A204.1 (cell line): ENCODE results near the gene SEL1L.
"Not testable (repeated sequence)": the region's sequence is repeated elsewhere in the genome, so short reads cannot be mapped to it uniquely, and the experiment has no call there.

Experiments
- FAIRE-seq: peaks from 2 replicates; lab custom pipeline; 2012; peaks lifted over from hg19 to GRCh38; lab: Jason Lieb, UNC

Gene SEL1L

DNA sequence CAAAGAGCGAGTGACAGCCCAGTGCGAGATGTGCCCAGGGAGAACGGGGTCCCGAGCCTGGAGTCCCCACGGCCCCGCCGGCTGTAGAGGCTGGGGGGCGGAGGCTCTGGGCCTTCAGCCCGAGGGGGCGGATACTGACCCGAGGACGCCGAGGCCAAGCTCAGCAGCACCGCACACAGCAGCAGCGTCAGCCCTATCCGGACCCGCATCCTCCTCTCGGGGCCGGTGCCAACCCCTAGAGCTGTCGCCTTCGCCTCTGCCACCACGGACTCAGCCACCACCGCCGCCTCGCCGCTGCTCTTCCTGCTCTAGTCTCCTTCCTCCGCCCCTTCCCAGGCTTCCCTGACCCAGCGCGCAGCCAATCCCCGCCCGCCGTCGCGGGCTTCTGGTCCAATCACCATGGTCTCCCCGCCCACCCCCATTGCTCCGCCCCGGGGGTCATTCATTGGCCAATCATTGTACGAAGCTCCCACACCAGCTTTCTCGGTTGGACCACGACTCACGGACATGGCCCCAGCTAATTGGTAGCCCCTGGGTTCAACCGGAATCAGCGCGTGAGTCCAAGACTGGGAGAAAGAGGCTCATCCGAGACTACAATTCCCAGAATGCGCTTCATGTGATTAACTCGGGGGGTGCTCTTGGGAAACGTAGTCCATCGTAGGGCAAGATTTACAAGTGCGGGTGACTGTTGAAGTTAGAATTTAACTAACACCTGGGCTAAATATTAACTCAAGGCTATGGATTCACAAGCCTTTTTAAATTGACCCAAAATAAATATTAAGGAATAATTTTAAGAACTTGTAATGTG, at the start of gene SEL1L:
SEL1L (minus strand) TSS at position 318 of the 808 bp plus-strand sequence; CDS start at position 209, 109 bp downstream.
- peak; percentile 99 for FAIRE-seq

DNA sequence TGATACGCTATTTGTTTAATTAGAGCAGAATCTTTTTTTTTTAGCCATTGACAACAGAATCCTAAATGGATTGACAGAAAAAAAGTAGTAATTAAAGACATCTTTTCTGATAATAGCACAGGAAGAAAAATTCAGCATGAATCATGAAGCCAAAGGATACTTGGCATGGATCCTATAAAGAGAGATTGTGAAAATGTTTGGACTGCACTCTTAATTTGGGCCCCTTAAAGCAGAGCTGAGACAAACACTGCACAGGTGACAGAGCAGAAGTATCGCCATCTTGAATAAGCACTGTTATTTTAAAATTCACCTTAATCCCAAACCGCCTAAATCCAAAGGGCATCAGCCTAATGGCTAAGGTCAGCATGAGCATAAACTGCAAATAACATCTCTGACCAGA, 48.8 kb upstream of the SEL1L start:
- FAIRE-seq = no peak

GRCh38 chr14:81579115-81579514, 45.5 kb upstream of the SEL1L start:
- FAIRE-seq = no peak

GRCh38 chr14:81571437-81571836, 37.8 kb upstream of the SEL1L start:
- no peak for FAIRE-seq

DNA sequence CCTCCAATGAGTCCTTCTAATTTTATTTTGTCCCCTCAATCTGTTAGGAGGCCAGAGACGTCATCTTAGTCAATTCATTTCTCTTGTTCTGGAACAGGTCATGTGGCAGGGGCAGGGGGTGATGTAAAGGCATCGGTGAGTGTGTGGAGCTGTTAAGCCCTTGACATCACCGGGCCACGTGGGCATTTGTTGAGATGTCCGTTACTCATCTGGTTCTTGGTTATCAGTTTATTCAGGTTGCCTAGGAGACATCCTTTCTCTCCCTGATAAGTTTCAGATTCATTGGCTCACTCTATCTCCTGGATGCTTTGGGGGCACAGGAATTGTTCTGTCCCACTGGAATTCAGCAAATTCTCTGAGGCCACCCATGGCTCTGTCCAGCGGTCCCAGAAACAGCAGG, 33.6 kb upstream of the SEL1L start:
- no peak for FAIRE-seq

DNA sequence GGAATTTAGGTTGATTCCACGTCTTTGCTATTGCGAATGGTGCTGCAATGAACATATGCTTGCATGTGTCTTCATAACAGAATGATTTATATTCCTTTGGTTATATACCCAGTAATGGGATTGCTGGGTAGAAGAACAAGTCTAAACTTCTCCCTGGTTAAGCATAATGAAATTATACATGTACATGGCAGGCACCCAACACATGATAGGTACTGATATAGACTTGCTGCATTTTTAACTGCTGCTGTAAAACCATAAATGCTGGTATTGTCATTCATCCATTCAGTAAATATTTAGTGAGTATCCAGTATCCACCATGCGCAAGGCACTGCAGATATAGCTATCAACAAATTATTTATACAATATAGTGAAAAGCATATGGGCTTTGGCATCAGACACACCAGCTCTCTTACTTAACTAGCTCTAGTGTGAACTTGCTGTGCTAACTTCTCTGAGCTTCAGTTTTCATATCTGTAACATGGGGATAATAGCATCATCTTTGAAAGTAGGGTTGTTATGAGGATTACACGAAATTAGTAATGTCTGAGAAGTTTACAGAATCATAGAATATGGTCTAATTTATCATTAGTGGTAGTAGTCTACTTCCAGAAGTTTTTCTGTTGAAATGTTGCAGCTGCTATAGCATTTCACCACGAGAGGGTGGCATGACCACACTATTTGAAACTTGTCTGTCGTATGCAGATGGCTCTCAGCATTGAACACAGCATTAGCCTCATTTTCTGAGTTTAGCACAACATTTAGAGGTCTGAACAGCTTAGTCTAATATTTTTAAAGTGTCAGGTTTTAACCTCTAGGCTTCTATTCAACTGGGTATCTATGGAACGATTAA, 32.0 kb upstream of the SEL1L start:
- peak; percentile 56 for FAIRE-seq

- FAIRE-seq = no peak
Measured at GRCh38 chr14:81562818-81563217, 29.2 kb upstream of the SEL1L start.

DNA sequence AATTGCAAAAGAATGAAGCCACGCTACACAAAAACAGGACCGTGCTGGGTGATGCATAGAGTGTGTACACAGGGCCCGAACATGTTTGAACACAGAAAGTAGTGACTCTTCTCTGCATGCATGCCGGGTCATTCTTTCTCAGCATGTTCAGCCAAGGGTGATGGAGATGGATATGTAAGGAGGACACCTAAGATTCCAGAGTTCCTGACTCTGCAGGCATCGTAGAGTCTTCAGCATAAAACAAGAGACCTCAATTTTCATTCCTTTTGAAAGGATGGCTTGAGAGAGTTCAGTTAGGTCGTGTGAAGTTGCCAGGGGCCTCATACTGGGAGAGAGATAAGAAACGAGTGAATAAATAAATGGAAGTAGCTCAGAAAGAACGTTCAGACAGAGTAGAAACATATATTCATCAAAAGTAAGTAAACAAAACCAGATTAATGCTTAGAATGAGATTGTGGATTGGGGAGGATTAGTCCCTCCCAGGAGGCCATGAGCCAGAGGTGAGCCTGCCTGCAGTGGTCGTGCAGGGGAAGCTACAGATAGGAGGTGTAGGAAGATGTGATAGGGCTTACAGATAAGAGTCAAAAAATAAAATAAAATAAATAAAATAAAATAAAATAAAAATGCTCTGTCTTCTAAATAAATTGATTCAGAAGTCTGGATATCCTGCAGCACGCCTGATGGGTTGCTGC, 27.6 kb upstream of the SEL1L start:
- no peak for FAIRE-seq

GRCh38 chr14:81559385-81559784, 25.7 kb upstream of the SEL1L start:
- FAIRE-seq = no peak

DNA sequence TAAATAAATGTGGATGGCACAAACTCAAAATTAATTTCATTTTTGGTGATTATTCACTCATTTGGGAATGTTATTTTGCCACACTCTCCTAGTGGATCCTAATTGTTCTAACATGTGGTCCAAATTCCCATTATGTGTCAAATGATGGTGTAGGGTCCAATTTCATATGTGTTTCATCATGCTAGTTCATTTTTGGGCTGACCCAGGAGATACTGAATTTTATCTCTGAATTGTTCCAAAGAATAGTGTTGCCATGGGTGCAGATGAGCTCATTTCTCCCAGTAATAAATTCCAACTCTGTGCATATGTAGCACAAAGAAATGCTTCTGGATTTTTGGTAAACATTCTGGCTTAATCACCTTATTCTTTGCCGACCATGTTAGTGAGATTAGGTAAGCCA, 23.5 kb upstream of the SEL1L start:
- no peak for FAIRE-seq

DNA sequence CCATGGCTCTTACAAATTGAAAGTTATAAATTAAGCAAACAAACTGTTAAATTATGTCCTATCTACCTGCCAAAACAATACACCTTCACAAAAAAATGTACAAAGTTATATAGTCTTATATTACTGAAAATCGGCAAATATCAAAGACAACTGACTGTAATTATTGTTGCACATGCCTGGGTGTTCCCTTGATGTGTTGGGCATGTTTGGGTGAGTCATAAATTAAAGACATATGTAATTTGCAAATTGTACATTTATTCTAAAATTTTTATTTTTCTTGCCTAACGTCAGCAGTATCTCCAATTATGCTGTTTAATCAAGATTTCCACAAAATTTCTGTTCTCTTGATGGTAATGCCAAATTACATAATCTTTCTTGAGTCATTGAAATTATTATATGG, 22.0 kb upstream of the SEL1L start:
- FAIRE-seq = no peak

GRCh38 chr14:81555051-81555450, 21.4 kb upstream of the SEL1L start:
- FAIRE-seq = no peak

DNA sequence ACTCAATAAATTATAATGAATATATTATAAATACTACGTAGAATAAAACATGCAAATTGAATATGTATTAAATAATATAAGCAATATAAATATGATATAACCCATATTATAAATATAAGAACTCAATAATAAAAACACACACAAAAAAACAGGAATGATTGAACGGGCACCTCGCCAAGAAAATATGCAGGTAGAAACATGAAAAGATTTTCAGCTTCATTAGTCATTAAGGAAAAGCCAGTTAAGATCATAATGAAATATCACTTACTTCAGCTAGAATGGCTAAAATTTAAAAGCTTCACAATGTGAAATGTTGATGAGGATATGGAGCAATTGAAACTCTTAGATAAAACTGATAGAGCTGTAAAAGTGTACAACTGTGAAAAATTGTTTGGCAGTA, 17.8 kb upstream of the SEL1L start:
- peak; percentile 57 for FAIRE-seq

GRCh38 chr14:81550001-81550637, 16.5 kb upstream of the SEL1L start:
- FAIRE-seq = no peak

DNA sequence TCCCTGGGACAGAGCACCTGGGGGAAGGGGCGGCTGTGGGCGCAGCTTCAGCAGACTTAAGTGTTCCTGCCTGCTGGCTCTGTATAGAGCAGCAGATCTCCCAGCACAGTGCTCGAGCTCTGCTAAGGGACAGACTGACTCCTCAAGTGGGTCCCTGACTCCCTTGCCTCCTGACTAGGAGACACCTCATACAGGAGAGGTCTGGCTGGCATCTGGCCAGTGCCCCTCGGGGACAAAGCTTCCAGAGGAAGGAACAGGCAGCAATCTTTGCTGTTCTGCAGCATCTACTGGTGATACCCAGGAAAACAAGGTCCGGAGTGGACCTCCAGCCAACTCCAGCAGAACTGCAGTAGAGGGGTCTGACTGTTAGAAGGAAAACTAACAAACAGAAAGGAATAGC, 7.6 kb upstream of the SEL1L start:
- FAIRE-seq = not testable (repeated sequence)

- no peak for FAIRE-seq
Measured at GRCh38 chr14:81537193-81537592, 3.5 kb upstream of the SEL1L start.

DNA sequence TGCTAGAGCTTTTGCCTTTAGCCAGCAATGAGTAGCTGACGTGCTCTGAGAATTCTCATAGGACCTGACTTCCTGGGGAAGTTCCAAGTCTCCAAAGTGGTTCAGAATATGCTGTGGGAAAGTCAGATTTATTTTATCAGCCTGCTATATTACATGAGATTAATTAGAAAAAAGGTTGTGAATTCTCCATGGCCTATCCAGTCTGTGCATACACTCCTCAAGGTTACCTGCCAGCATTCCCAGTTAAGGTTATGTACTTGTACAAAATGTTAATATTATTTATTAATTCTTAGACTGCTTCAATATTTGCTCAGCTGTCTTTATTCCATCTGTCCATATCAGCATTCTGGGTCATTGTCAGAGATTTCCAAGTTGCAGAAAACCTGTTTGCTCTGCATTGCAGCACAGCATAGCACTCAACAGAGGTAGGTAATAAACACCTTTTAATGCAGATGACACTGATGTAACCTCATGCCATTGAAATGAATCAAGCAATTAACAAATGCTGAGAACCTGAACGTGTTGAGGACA, 2.7 kb upstream of the SEL1L start:
- no peak for FAIRE-seq

- FAIRE-seq = no peak
Measured at GRCh38 chr14:81535396-81536164, 1.9 kb upstream of the SEL1L start.

GRCh38 chr14:81534510-81535074, 939 bp upstream of the SEL1L start:
- FAIRE-seq = no peak

DNA sequence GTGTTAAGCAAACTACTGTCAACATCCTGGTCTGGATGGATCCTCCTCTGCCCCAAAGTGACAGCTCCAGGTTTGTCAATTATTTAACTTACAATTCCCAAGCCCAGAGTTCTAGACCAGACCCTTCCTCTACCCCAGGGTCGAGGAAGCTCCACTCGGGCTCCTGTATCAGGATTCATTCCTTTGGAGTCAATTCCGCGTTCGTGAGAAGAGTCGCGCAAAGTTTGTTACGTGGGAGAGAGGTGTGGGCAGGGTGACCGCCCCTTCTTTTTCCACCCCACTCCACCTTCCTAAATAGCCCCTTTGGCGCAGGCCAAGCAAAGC, 479 bp downstream of the SEL1L start:
- no peak for FAIRE-seq

GRCh38 chr14:81529391-81529790, 4.3 kb downstream of the SEL1L start:
- no peak for FAIRE-seq
